HG03039 (cell line): ENCODE results near the gene ZNF565.
"Not testable (repeated sequence)": the region's sequence is repeated elsewhere in the genome, so short reads cannot be mapped to it uniquely, and the experiment has no call there.

ENCODE experiments used
- ATAC-seq: cut with Tn5 transposase; IDR thresholded peaks from one replicate; pipeline ENCODE4 v1.9.1; 2021; ENCODE audit warnings: mild to moderate bottlenecking, moderate library complexity; ENCODE audit not compliant: unreplicated experiment

The ZNF565 gene

GRCh38 chr19:36214386-36215275, at the start of gene ZNF565, which contains the start of gene ZNF146:
TSS of gene ZNF565 (minus strand) at chr19:36214665. CDS start at chr19:36201985, 12,680 bp downstream.
TSS of gene ZNF146 (plus strand) at chr19:36215106. CDS start at chr19:36236441, 21,335 bp downstream.
- ATAC-seq: peak; percentile 91

GRCh38 chr19:36259211-36259610, 44.7 kb upstream of the ZNF565 start:
- no peak for ATAC-seq

- ATAC-seq: no peak
Measured at GRCh38 chr19:36258028-36258875, 43.8 kb upstream of the ZNF565 start.

- no peak for ATAC-seq
Measured at GRCh38 chr19:36257520-36257876, 43.0 kb upstream of the ZNF565 start.

GRCh38 chr19:36256853-36257519, 42.5 kb upstream of the ZNF565 start:
- ATAC-seq: no peak

GRCh38 chr19:36256064-36256463, 41.6 kb upstream of the ZNF565 start:
- no peak for ATAC-seq

GRCh38 chr19:36255316-36255715, 40.9 kb upstream of the ZNF565 start:
- no peak for ATAC-seq

GRCh38 chr19:36254848-36255247, 40.4 kb upstream of the ZNF565 start:
- no peak for ATAC-seq

- ATAC-seq: no peak
Measured at GRCh38 chr19:36252047-36252446, 37.6 kb upstream of the ZNF565 start.

GRCh38 chr19:36246006-36246481, 31.6 kb upstream of the ZNF565 start:
- no peak for ATAC-seq

- ATAC-seq: no peak
Measured at GRCh38 chr19:36245210-36246005, 30.9 kb upstream of the ZNF565 start.

- ATAC-seq: no peak
Measured at GRCh38 chr19:36244066-36244465, 29.6 kb upstream of the ZNF565 start.

GRCh38 chr19:36236946-36237310, 22.5 kb upstream of the ZNF565 start:
- no peak for ATAC-seq

GRCh38 chr19:36236304-36236945, 22.0 kb upstream of the ZNF565 start:
- no peak for ATAC-seq

- not testable (repeated sequence) for ATAC-seq
Measured at GRCh38 chr19:36233626-36234025, 19.2 kb upstream of the ZNF565 start.

- ATAC-seq: no peak
Measured at GRCh38 chr19:36225219-36225892, 10.9 kb upstream of the ZNF565 start.

- ATAC-seq: no peak
Measured at GRCh38 chr19:36222503-36222902, 8.0 kb upstream of the ZNF565 start.

- ATAC-seq: no peak
Measured at GRCh38 chr19:36221474-36221873, 7.0 kb upstream of the ZNF565 start.
